GM12864 (cell line): ENCODE results near the gene HEPACAM.

Experiments used
- DNase-seq: peaks from one replicate; pipeline ENCODE4 v3.0.0-alpha.2; 2011; ENCODE audit warnings: low read depth
- H3K4me3 ChIP-seq: 2 replicates; pipeline ENCODE4 v1.5.1; 2011; ENCODE audit warnings: mild to moderate bottlenecking, low read depth, low read length, control low read depth
- TF ChIP-seq, protein P1 (sequence below): IDR thresholded peaks from 2 replicates; pipeline ENCODE4 v1.5.1; 2011; ENCODE audit warnings: low read depth, mild to moderate bottlenecking, moderate library complexity, low read length, control low read depth, inconsistent platforms; ENCODE audit errors: missing control alignments

Gene HEPACAM

DNA sequence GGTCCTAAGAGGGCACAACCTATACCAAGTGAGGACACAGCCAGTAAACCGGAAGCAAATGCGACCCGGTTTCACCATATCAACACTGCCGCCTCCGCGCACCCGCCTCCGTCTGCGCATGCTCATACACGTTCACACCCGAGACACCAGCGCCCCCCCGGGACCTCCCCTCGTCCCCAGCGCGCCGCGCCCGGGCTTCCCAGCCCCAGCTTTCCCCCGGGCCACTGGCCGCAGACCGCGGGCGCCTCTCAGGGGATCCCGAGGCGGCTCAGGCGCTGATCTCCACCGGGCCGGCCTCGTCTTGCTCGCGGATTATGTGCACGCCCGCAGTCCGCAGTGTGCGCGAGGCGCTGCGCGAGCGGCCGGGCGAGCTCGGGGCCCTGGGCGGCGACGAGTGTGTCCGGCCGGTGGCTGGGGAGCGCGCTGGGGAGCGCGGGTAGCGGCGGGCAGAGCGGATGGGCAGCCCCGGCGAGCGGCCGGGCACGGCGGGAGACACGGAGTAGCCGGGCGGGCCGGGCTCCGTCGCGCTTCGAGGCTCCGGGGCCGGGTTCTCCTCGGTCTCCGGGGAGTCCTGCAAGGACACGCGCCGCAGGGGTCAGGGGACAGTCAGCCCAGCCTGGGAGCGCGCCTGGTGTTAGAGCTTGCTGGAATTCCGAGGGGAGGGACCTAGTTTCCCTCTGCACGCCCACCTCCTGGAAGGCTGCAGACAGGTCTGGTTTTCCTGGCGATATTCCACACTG is 14.8 kb downstream of the HEPACAM start:
- H3K4me3 ChIP-seq, result peak overlapping the region; percentile 13; the same call in 1 of the 2 replicates
- TF ChIP-seq, protein P1, sequence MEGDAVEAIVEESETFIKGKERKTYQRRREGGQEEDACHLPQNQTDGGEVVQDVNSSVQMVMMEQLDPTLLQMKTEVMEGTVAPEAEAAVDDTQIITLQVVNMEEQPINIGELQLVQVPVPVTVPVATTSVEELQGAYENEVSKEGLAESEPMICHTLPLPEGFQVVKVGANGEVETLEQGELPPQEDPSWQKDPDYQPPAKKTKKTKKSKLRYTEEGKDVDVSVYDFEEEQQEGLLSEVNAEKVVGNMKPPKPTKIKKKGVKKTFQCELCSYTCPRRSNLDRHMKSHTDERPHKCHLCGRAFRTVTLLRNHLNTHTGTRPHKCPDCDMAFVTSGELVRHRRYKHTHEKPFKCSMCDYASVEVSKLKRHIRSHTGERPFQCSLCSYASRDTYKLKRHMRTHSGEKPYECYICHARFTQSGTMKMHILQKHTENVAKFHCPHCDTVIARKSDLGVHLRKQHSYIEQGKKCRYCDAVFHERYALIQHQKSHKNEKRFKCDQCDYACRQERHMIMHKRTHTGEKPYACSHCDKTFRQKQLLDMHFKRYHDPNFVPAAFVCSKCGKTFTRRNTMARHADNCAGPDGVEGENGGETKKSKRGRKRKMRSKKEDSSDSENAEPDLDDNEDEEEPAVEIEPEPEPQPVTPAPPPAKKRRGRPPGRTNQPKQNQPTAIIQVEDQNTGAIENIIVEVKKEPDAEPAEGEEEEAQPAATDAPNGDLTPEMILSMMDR, result peak; percentile 2
- no peak for DNase-seq

DNA sequence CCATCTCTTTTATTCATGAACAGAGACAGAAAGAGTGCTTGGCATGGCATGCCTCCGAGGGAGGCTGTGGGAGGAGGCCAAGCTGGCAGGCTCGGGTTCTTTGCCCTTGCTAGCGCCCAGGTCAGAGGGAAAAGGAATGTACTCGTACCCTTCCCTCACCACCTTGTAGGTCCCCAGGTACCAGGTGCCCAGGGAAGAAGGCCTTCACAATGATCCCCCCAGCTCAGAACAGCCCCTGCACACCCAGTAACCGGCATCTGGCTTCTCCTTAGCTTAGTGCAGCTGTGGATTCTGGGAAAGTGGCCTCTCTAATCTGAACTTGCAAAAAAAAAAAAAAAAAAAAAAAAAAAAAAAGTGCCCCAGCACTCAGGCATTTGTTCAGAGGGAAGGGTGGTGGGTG is 15.5 kb downstream of the HEPACAM start:
- DNase-seq, result no peak
- H3K4me3 ChIP-seq, result no peak overlapping the region
- TF ChIP-seq, protein P1, result no peak

DNA sequence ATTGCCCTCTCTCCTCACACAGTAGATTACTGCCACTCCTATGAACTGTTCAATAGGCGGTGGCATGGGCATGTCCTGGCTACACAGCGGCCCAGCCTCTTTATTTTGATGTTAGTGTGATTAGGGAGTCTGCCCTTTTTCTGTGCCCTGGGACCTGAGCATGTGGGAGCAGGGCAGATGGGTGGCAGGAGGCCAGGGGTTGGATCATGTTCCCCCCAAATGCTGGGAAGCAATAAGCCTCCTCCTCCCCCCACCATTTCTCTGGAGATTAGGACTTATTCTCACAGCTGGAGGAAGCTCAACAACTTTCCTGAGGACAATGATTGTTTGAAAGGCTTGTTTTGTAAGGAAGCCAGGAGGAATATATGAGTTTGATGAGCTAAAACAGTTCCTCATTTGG is 15.9 kb downstream of the HEPACAM start:
- TF ChIP-seq, protein P1, result no peak
- no peak overlapping the region for H3K4me3 ChIP-seq
- no peak for DNase-seq

DNA sequence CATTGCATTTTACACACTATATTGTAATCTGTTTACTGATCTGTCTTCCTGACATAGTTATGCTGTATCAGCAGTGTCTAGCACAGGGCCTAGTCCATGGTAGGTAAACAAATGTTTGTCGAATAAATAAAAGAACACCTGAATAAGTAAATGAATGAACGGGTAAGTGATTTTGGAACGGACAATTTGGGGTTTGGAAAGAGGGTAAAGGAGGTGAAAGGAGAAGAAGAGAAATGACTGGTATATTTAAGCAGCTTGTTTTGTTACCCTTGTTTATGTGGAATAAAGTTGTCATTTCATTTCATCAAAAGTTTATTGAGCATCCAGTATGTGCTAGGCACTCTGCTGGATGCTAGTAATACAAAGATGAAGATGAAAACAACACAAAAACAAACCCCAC is 16.9 kb downstream of the HEPACAM start, which contains the start of gene HEPN1:
HEPN1 (plus strand) TSS at position 301 of the 400 bp plus-strand sequence.
- DNase-seq, result no peak

DNA sequence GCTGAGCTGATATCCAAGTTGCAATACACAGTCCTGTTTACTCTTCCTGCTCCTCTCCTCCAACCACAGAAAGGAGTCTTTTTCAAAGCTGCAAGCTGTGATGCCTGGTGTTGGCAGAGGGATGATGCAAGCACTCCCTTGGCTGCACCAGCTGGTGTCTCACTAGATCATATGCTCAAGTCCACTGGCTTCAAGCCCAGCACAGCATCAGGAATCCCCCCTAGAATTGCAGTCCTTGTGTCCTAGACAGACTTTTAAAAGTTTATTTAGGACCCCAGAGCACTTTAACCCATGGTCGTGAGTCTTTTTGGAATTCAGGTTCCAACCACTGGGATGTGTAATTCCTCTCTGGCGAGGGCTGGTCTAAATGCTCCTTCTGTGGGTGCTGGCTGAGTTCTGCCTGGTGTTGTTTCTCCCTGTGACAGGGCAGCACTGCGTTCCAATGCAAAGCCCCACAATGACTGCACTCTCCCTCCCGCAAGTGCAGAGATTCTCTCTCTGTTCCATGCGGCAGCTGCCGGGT is 18.7 kb downstream of the HEPACAM start:
- DNase-seq, result no peak
- H3K4me3 ChIP-seq, result no peak overlapping the region
- TF ChIP-seq, protein P1, result no peak

More for the DNA sequence above, 16.9 kb downstream of the HEPACAM start, which contains the start of gene HEPN1:
- no peak within 1 kb of the TSS for H3K4me3 ChIP-seq
- TF ChIP-seq, protein P1, result no peak

DNA sequence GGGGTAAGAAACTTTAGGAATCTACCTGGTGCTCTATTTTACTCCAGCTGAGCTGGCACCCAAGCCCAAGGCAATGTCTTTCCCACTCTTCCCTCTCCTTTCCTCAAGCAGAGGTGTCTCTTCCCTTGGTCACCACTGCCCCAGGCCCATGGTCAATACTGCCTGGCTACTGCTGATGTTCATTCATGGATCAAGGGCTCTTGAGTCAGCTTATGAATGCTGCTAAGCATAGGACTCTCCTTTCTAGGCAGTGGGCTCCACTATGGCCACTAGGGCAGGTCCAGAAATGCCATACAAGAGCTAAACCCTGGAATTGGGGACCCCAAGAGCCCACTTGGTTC is 19.5 kb downstream of the HEPACAM start:
- TF ChIP-seq, protein P1, result no peak
- H3K4me3 ChIP-seq, result no peak overlapping the region
- DNase-seq, result no peak
